HepG2 (cell line): Measurements from ENCODE around the gene ABCB6. TPM values are rescaled to one million over a fixed set of nuclear protein-coding genes. Genes with fewer than 3 reads are reported as not detected.
A peak's percentile ranks its signal among the peaks of the same experiment; 100 is the strongest.

Experiments
- ATAC-seq: fragments of 200-7000 bp; cut with Tn5 transposase; 3 replicates; pipeline ENCODE4 v1.9.1; 2020; ENCODE audit warnings: mild to moderate bottlenecking, moderate library complexity
- BruUV-seq: library from RNA; stranded (reverse); fragments of 400-500 nt; replicated peaks from 2 replicates; lab custom pipeline; 2021; lab: Mats Ljungman, UMichigan
- CTCF ChIA-PET: fragments of 300-600 bp; formaldehyde crosslinking; extraction: SDS; loops from one replicate; lab custom pipeline; 2021; ENCODE audit warnings: low total read pairs, inconsistent platforms, low intra/inter-chr PET ratio; lab: Yijun Ruan, JAX
- POLR2A ChIA-PET: fragments of 350-600 bp; sonication (Branson Sonifier 250); formaldehyde crosslinking; loops from one replicate; lab custom pipeline; 2020; ENCODE audit warnings: antibody characterized with exemption, inconsistent platforms; lab: Yijun Ruan, JAX
- DNase-seq: peaks from one replicate; pipeline ENCODE4 v3.0.0-alpha.2; 2015; ENCODE audit warnings: low spot score
- FAIRE-seq: peaks from 3 replicates; lab custom pipeline; 2011; peaks lifted over from hg19 to GRCh38; lab: Jason Lieb, UNC
- H2AFZ ChIP-seq: one replicate; pipeline ENCODE4 v1.6.1; 2011; ENCODE audit warnings: low read length, inconsistent platforms
- H3K27ac ChIP-seq: fragments of 300-600 bp; 3 replicates; pipeline ENCODE4 v1.8.0; 2011; ENCODE audit warnings: mixed run types, mild to moderate bottlenecking, mixed read lengths, low read length, inconsistent platforms; ENCODE audit not compliant: insufficient read depth; ENCODE audit errors: extremely low read length
- H3K27me3 ChIP-seq, 2 experiments: fragments of 200-600 bp in 1 of 2; 2 replicates in 1 of 2; 3 replicates in 1 of 2; pipeline versions ENCODE4 v1.6.0 to v1.8.0; 2011; ENCODE audit warnings: low read length in 2 of 2, mild to moderate bottlenecking in 2 of 2, moderate library complexity in 2 of 2, inconsistent platforms in 1 of 2; ENCODE audit not compliant: insufficient read depth in 2 of 2, control insufficient read depth in 1 of 2
- H3K36me3 ChIP-seq, 2 experiments: fragments of 200-600 bp in 1 of 2; replicated peaks in 1 of 2; 2 replicates in 1 of 2; 3 replicates in 1 of 2; pipeline versions ENCODE4 v1.5.1 to v1.8.0; 2011; ENCODE audit warnings: low read length in 2 of 2, inconsistent platforms in 1 of 2; ENCODE audit not compliant: insufficient read depth in 2 of 2, control insufficient read depth in 1 of 2
- H3K4me1 ChIP-seq: 2 replicates; pipeline ENCODE4 v1.5.1; 2012; ENCODE audit warnings: low read length, inconsistent platforms; ENCODE audit not compliant: insufficient read depth
- H3K4me2 ChIP-seq: 2 replicates; pipeline ENCODE4 v1.6.0; 2011; ENCODE audit warnings: low read depth, low read length, inconsistent platforms
- H3K4me3 ChIP-seq, 3 experiments: fragments of 200-600 bp in 1 of 3; sonication (generic), shearing (Covaris generic) in 1 of 3; replicated peaks in 1 of 3; 2 replicates each; pipeline ENCODE4 v1.5.1; 2011 to 2016; ENCODE audit warnings: low read length in 3 of 3, inconsistent platforms in 2 of 3, low read depth in 2 of 3, mild to moderate bottlenecking in 2 of 3, control low read depth in 1 of 3, mixed read lengths in 1 of 3; ENCODE audit not compliant: insufficient read depth in 1 of 3
- H3K79me2 ChIP-seq: one replicate; pipeline ENCODE4 v1.6.1; 2011; ENCODE audit warnings: low read length, inconsistent platforms; ENCODE audit not compliant: insufficient read depth
- H3K9ac ChIP-seq: 2 replicates; pipeline ENCODE4 v1.6.0; 2011; ENCODE audit warnings: mild to moderate bottlenecking, low read depth, low read length, inconsistent platforms; ENCODE audit not compliant: insufficient read depth
- H3K9me3 ChIP-seq: 2 replicates; pipeline ENCODE4 v1.5.1; 2012; ENCODE audit warnings: mild to moderate bottlenecking, low read length
- H4K20me1 ChIP-seq: 2 replicates; pipeline ENCODE4 v1.6.0; 2011; ENCODE audit warnings: inconsistent platforms, mild to moderate bottlenecking, low read length, moderate library complexity; ENCODE audit not compliant: insufficient read depth
- HOXA9 ChIP-seq: sonication (generic); formaldehyde crosslinking; IDR thresholded peaks from 2 replicates; pipeline ENCODE4 v1.8.1; 2022; ENCODE audit warnings: missing genetic modification reagents, mild to moderate bottlenecking, moderate library complexity, borderline replicate concordance
- PHB2 ChIP-seq: fragments of 450-650 bp; IDR thresholded peaks from 2 replicates; pipeline ENCODE4 v1.6.1; 2018; ENCODE audit not compliant: partially characterized antibody
- WGBS: methylation state at CpG from one replicate; pipeline ENCODE4 v1.1.6; 2017; ENCODE audit warnings: low lambda C conversion rate; 5-methylcytosine and 5-hydroxymethylcytosine counted together
- in situ Hi-C: cut with HindIII; loops from 2 replicates; pipeline ENCODE4 v1.10.0; 2017; ENCODE audit warnings: low pct_unique_long_range_greater_than_20kb; ENCODE audit not compliant: extremely low pct_ligation_motif_present
- intact Hi-C: fragments of 100-400 bp; cut with micrococcal nuclease; formaldehyde crosslinking; loops from one replicate; pipeline ENCODE4 v1.10.0; 2022; ENCODE audit not compliant: unreplicated experiment
- polyA plus RNA-seq, 8 experiments: library from polyadenylated mRNA; depleted of rRNA in 3 of 8; stranded (reverse) in 7 of 8; unstranded in 1 of 8; fragments of >200 nt; fragmentation: Illumina TruSeq in 4 of 8; extraction: Trizol in 4 of 8; gene quantifications; 2 replicates each; pipeline versions ENCODE4 v1.2.1 to v1.2.3, GENCODE V29; 2011 to 2016; ENCODE audit warnings: low read depth in 4 of 8, missing spikeins in 1 of 8, mixed read lengths in 1 of 8; ENCODE audit not compliant: insufficient read depth in 1 of 8
- total RNA-seq, 5 experiments: library from RNA; depleted of rRNA; stranded (reverse); fragments of >200 nt; fragmentation: Illumina TruSeq; extraction: Trizol; gene quantifications; 2 replicates each; pipeline ENCODE4 v1.2.3, GENCODE V29; 2016; ENCODE audit warnings: low read depth in 1 of 5
- TF ChIP-seq, protein P1 (sequence below): sonication (generic); formaldehyde crosslinking; IDR thresholded peaks from 2 replicates; pipeline ENCODE4 v1.5.0; 2020; ENCODE audit warnings: mild to moderate bottlenecking, missing genetic modification reagents, borderline replicate concordance
- TF ChIP-seq, protein P2 (sequence below): sonication (generic); formaldehyde crosslinking; IDR thresholded peaks from 2 replicates; pipeline ENCODE4 v1.5.0; 2020; ENCODE audit warnings: mild to moderate bottlenecking, missing genetic modification reagents

The ABCB6 gene
- total and polyA plus RNA-seq, 2 of the 13 experiments (the other 11 are each of a cell fraction or from before 2014, with no cell fraction given): 91.1 to 137 TPM

DNA sequence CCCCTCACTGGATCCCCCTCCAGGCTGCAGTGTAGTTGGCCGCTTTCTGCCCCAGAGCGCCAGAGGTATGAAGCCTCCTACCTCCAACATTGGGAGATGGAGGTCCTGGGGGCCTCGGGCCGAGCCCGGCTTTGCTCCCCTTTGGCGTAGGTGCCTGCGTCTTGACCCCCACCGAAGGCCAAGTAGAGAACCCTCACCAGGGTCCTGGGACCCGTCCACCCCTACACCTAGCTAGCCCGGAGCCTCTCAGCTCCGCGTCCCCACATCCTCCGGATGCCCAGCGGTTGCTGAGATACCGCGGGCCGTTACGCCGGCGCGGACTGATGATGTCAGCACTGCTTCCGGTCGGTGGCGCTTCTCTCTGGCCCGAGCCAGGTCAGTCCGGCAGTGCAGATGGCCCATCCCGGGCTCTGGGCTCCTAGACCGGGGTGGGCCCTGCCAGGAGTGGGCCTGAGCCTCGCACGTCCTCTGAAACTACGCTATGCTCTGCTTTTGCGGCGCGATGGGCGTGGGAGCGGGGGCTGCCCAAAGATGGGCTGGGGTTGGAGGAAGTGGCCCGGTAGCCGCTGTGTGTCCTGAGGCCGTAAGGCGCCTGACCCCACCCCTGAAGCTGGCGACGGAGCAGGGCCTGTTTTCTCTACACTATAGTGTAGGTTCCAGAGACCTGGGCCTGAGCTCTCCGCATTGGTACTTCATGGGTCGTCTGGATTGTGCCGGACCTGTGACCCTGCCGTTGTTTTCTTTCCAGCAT is 26.6 kb upstream of the ABCB6 start, which contains the start of the genes GLB1L and STK16:
Gene GLB1L (minus strand): TSS at position 297 of the 751 bp plus-strand sequence. CDS start 1,871 bp downstream, outside the sequence.
Gene STK16 (plus strand): TSS at position 332 of the 751 bp plus-strand sequence. CDS start 521 bp downstream, outside the sequence.
- BruUV-seq: TSS peak; percentile 71
- WGBS: under 1% methylated on average over 21 of the region's 46 CpGs
- in situ Hi-C loops: no loop called here
- no peak for TF ChIP-seq HOXA9
- TF ChIP-seq, protein P1, sequence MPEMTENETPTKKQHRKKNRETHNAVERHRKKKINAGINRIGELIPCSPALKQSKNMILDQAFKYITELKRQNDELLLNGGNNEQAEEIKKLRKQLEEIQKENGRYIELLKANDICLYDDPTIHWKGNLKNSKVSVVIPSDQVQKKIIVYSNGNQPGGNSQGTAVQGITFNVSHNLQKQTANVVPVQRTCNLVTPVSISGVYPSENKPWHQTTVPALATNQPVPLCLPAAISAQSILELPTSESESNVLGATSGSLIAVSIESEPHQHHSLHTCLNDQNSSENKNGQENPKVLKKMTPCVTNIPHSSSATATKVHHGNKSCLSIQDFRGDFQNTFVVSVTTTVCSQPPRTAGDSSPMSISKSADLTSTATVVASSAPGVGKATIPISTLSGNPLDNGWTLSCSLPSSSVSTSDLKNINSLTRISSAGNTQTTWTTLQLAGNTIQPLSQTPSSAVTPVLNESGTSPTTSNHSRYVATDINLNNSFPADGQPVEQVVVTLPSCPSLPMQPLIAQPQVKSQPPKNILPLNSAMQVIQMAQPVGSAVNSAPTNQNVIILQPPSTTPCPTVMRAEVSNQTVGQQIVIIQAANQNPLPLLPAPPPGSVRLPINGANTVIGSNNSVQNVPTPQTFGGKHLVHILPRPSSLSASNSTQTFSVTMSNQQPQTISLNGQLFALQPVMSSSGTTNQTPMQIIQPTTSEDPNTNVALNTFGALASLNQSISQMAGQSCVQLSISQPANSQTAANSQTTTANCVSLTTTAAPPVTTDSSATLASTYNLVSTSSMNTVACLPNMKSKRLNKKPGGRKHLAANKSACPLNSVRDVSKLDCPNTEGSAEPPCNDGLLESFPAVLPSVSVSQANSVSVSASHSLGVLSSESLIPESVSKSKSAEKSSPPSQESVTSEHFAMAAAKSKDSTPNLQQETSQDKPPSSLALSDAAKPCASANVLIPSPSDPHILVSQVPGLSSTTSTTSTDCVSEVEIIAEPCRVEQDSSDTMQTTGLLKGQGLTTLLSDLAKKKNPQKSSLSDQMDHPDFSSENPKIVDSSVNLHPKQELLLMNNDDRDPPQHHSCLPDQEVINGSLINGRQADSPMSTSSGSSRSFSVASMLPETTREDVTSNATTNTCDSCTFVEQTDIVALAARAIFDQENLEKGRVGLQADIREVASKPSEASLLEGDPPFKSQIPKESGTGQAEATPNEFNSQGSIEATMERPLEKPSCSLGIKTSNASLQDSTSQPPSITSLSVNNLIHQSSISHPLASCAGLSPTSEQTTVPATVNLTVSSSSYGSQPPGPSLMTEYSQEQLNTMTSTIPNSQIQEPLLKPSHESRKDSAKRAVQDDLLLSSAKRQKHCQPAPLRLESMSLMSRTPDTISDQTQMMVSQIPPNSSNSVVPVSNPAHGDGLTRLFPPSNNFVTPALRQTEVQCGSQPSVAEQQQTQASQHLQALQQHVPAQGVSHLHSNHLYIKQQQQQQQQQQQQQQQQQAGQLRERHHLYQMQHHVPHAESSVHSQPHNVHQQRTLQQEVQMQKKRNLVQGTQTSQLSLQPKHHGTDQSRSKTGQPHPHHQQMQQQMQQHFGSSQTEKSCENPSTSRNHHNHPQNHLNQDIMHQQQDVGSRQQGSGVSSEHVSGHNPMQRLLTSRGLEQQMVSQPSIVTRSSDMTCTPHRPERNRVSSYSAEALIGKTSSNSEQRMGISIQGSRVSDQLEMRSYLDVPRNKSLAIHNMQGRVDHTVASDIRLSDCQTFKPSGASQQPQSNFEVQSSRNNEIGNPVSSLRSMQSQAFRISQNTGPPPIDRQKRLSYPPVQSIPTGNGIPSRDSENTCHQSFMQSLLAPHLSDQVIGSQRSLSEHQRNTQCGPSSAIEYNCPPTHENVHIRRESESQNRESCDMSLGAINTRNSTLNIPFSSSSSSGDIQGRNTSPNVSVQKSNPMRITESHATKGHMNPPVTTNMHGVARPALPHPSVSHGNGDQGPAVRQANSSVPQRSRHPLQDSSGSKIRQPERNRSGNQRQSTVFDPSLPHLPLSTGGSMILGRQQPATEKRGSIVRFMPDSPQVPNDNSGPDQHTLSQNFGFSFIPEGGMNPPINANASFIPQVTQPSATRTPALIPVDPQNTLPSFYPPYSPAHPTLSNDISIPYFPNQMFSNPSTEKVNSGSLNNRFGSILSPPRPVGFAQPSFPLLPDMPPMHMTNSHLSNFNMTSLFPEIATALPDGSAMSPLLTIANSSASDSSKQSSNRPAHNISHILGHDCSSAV (CRISPR knock-in tag): no peak
- TF ChIP-seq, protein P2, sequence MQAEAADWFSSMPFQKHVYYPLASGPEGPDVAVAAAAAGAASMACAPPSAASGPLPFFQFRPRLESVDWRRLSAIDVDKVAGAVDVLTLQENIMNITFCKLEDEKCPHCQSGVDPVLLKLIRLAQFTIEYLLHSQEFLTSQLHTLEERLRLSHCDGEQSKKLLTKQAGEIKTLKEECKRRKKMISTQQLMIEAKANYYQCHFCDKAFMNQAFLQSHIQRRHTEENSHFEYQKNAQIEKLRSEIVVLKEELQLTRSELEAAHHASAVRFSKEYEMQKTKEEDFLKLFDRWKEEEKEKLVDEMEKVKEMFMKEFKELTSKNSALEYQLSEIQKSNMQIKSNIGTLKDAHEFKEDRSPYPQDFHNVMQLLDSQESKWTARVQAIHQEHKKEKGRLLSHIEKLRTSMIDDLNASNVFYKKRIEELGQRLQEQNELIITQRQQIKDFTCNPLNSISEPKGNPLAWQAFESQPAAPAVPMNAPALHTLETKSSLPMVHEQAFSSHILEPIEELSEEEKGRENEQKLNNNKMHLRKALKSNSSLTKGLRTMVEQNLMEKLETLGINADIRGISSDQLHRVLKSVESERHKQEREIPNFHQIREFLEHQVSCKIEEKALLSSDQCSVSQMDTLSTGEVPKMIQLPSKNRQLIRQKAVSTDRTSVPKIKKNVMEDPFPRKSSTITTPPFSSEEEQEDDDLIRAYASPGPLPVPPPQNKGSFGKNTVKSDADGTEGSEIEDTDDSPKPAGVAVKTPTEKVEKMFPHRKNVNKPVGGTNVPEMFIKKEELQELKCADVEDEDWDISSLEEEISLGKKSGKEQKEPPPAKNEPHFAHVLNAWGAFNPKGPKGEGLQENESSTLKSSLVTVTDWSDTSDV (CRISPR knock-in tag): 0 out of 2 replicates have a peak, but pooled peaks have one; percentile 71
- no peak for TF ChIP-seq PHB2

More for the DNA sequence above, 26.6 kb upstream of the ABCB6 start, which contains the start of the genes GLB1L and STK16:
- Histone ChIP-seq H3K27ac (peak within 1 kb of the TSS; percentile 72), H3K36me3 (peaks cover 1 to 13% of the 10 kb centered on the region in 2 experiments; a peak in 4 of 5 replicates), H3K79me2 (peaks cover 14% of the 10 kb centered on the region), H3K9ac (peak within 1 kb of the TSS; percentile 90), H3K4me2 (peak within 1 kb of the TSS; percentile 90), H3K4me3 (peak within 1 kb of the TSS; percentile 88 to 97 (median 93)), H3K4me1 (peaks cover 53% of the 10 kb centered on the region), H3K27me3 (no peaks in the 10 kb centered on the region; a peak in 1 of 5 replicates), H4K20me1 (no peaks in the 10 kb centered on the region), H2AFZ (no peak within 1 kb of the TSS), H3K9me3 (no peaks in the 10 kb centered on the region)
- intact Hi-C loops: loop anchor here (1.0 kb wide), 1 partner anchor 16 kb away; the partner anchor contains the start of genes ANKZF1 and ATG9A
- DNase-seq: peak; percentile 89
- ChIA-PET CTCF (no interaction called here), POLR2A (interaction anchor here (0.6 to 3.2 kb wide), 28 partner anchors 9 to 463 kb away, joined by 3 to 69 read pairs (median 6); partner anchors contain the start of genes ABCB6, ANKZF1, ATG9A and CNPPD1)
- peak; percentile 94 for FAIRE-seq
- ATAC-seq: peak; percentile 81
